ENCODE measurements around the gene VPS41. TPM values are rescaled to one million over a fixed set of nuclear protein-coding genes. Genes with fewer than 3 reads are reported as not detected.

Gene VPS41
- total and polyA plus RNA-seq, 10 of the 15 experiments (the other 5 are each of a cell fraction or from before 2014, with no cell fraction given), result 15.3 to 63.2 (median 47.0) TPM

DNA sequence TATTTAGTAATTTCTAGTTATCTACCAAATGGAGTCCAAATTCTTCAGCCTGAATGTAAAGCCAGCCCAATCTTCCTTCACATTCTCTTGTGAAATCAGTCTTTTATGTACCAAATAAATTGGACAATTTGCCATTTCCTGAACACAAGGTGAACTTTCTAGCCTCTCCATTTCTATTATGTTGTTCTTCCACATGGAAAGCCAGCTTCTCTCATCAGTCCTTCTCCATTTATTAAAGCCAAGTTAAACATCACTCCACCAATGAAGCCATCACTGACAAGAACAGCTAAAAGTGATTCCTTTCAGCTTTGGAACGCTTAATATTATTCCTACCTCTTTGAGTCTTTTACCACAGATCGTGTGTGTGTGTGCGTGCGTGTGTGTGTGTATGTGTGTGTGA, 88.4 kb downstream of the VPS41 start:
- in situ Hi-C loops (cut with MboI), result no loop called here
- FAIRE-seq, result no peak
- Histone ChIP-seq H3K79me2 (ENCODE audit: control insufficient read depth, insufficient read depth, low read length) (no peaks in the 10 kb centered on the region), H3K4me1 (ENCODE audit: control insufficient read depth, insufficient read depth, low read length) (0 out of 2 replicates have a peak, but pooled peaks cover under 1% of the 10 kb centered on the region), H3K27me3 (replicated peaks in 1 of 2; ENCODE audit: control insufficient read depth in 2 of 2, insufficient read depth in 2 of 2, low read length in 1 of 2) (no peaks in the 10 kb centered on the region), H3K4me3 (no peak overlapping the region), H3K9me3 (replicated peaks; ENCODE audit: control insufficient read depth, insufficient read depth, low read length) (no peaks in the 10 kb centered on the region), H2AFZ (ENCODE audit: control insufficient read depth, low read depth, low read length) (no peak overlapping the region), H3K9ac (ENCODE audit: control insufficient read depth, insufficient read depth, low read length) (no peak overlapping the region), H3K4me2 (ENCODE audit: control insufficient read depth, insufficient read depth) (no peak overlapping the region), H3K27ac (ENCODE audit: control insufficient read depth, insufficient read depth) (no peak overlapping the region), H4K20me1 (ENCODE audit: control insufficient read depth, insufficient read depth) (no peaks in the 10 kb centered on the region), H3K36me3 (ENCODE audit: control insufficient read depth in 2 of 2, insufficient read depth in 2 of 2, low read length in 1 of 2) (peaks cover 0 to 2% of the 10 kb centered on the region in 2 experiments; a peak in 3 of 4 replicates)
- DNase-seq (ENCODE audit: low read depth, low spot score), result no peak
- intact Hi-C loops (cut with micrococcal nuclease; ENCODE audit: unreplicated experiment), result no loop called here
- ChIA-PET RAD21 (ENCODE audit: unreplicated experiment) (no interaction called here), SMC1A (ENCODE audit: uncharacterized antibody, unreplicated experiment) (interaction anchor here (0.9 to 1.1 kb wide), 2 partner anchors 18 to 86 kb away, joined by 3 read pairs; no protein-coding TSS in a partner anchor), CTCF (interaction anchor here (1.0 to 1.7 kb wide), 3 partner anchors 9 to 22 kb away, joined by 3 to 4 read pairs (median 4); no protein-coding TSS in a partner anchor), POLR2A (no interaction called here)
- BruUV-seq (replicated peaks), result no TSS peak
- 94% methylated on average over 4 of the region's 4 CpGs for WGBS (ENCODE audit: insufficient coverage, insufficient replicate concordance, low lambda C conversion rate, missing lambda C conversion rate)
- ATAC-seq, result no peak
- TF ChIP-seq, protein P1, sequence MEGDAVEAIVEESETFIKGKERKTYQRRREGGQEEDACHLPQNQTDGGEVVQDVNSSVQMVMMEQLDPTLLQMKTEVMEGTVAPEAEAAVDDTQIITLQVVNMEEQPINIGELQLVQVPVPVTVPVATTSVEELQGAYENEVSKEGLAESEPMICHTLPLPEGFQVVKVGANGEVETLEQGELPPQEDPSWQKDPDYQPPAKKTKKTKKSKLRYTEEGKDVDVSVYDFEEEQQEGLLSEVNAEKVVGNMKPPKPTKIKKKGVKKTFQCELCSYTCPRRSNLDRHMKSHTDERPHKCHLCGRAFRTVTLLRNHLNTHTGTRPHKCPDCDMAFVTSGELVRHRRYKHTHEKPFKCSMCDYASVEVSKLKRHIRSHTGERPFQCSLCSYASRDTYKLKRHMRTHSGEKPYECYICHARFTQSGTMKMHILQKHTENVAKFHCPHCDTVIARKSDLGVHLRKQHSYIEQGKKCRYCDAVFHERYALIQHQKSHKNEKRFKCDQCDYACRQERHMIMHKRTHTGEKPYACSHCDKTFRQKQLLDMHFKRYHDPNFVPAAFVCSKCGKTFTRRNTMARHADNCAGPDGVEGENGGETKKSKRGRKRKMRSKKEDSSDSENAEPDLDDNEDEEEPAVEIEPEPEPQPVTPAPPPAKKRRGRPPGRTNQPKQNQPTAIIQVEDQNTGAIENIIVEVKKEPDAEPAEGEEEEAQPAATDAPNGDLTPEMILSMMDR (IDR thresholded peaks at IDR 0.05 in 2 of 3, conservative IDR thresholded peaks at IDR 0.05 in 1 of 3; ENCODE audit: control insufficient read depth in 2 of 3, extremely low read depth in 1 of 3, insufficient read depth in 1 of 3, low read depth in 3 of 3, low read length in 3 of 3), result no peak
- TF ChIP-seq POLR2A (IDR thresholded peaks at IDR 0.05; ENCODE audit: low read depth, low read length) (no peak), ZNF217 (IDR thresholded peaks at IDR 0.05) (no peak), POLR2AphosphoS2 (IDR thresholded peaks at IDR 0.05; ENCODE audit: low read depth, low read length) (no peak), ASH2L (IDR thresholded peaks at IDR 0.05; ENCODE audit: borderline replicate concordance, low read depth) (no peak), YY1 (IDR thresholded peaks at IDR 0.05; ENCODE audit: low read depth, low read length) (no peak), POU2F2 (IDR thresholded peaks at IDR 0.05; ENCODE audit: borderline replicate concordance, low read depth, low read length) (no peak), RB1 (IDR thresholded peaks at IDR 0.05; ENCODE audit: borderline replicate concordance) (no peak)
- TF ChIP-seq, protein P2, sequence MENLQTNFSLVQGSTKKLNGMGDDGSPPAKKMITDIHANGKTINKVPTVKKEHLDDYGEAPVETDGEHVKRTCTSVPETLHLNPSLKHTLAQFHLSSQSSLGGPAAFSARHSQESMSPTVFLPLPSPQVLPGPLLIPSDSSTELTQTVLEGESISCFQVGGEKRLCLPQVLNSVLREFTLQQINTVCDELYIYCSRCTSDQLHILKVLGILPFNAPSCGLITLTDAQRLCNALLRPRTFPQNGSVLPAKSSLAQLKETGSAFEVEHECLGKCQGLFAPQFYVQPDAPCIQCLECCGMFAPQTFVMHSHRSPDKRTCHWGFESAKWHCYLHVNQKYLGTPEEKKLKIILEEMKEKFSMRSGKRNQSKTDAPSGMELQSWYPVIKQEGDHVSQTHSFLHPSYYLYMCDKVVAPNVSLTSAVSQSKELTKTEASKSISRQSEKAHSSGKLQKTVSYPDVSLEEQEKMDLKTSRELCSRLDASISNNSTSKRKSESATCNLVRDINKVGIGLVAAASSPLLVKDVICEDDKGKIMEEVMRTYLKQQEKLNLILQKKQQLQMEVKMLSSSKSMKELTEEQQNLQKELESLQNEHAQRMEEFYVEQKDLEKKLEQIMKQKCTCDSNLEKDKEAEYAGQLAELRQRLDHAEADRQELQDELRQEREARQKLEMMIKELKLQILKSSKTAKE (IDR thresholded peaks at IDR 0.05; ENCODE audit: low read depth, poor library complexity, severe bottlenecking), result no peak
- TF ChIP-seq, protein P3, sequence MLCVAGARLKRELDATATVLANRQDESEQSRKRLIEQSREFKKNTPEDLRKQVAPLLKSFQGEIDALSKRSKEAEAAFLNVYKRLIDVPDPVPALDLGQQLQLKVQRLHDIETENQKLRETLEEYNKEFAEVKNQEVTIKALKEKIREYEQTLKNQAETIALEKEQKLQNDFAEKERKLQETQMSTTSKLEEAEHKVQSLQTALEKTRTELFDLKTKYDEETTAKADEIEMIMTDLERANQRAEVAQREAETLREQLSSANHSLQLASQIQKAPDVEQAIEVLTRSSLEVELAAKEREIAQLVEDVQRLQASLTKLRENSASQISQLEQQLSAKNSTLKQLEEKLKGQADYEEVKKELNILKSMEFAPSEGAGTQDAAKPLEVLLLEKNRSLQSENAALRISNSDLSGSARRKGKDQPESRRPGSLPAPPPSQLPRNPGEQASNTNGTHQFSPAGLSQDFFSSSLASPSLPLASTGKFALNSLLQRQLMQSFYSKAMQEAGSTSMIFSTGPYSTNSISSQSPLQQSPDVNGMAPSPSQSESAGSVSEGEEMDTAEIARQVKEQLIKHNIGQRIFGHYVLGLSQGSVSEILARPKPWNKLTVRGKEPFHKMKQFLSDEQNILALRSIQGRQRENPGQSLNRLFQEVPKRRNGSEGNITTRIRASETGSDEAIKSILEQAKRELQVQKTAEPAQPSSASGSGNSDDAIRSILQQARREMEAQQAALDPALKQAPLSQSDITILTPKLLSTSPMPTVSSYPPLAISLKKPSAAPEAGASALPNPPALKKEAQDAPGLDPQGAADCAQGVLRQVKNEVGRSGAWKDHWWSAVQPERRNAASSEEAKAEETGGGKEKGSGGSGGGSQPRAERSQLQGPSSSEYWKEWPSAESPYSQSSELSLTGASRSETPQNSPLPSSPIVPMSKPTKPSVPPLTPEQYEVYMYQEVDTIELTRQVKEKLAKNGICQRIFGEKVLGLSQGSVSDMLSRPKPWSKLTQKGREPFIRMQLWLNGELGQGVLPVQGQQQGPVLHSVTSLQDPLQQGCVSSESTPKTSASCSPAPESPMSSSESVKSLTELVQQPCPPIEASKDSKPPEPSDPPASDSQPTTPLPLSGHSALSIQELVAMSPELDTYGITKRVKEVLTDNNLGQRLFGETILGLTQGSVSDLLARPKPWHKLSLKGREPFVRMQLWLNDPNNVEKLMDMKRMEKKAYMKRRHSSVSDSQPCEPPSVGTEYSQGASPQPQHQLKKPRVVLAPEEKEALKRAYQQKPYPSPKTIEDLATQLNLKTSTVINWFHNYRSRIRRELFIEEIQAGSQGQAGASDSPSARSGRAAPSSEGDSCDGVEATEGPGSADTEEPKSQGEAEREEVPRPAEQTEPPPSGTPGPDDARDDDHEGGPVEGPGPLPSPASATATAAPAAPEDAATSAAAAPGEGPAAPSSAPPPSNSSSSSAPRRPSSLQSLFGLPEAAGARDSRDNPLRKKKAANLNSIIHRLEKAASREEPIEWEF (IDR thresholded peaks at IDR 0.05; ENCODE audit: insufficient replicate concordance, low read depth, low read length), result no peak
